ENCODE measurements around the gene WDR43. TPM values are rescaled to one million over a fixed set of nuclear protein-coding genes. Genes with fewer than 3 reads are reported as not detected.

Gene WDR43, protein sequence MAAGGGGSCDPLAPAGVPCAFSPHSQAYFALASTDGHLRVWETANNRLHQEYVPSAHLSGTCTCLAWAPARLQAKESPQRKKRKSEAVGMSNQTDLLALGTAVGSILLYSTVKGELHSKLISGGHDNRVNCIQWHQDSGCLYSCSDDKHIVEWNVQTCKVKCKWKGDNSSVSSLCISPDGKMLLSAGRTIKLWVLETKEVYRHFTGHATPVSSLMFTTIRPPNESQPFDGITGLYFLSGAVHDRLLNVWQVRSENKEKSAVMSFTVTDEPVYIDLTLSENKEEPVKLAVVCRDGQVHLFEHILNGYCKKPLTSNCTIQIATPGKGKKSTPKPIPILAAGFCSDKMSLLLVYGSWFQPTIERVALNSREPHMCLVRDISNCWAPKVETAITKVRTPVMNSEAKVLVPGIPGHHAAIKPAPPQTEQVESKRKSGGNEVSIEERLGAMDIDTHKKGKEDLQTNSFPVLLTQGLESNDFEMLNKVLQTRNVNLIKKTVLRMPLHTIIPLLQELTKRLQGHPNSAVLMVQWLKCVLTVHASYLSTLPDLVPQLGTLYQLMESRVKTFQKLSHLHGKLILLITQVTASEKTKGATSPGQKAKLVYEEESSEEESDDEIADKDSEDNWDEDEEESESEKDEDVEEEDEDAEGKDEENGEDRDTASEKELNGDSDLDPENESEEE
- 10 to 100 TPM; 21.9 to 87.5 (median 40.8) TPM for total RNA-seq

DNA sequence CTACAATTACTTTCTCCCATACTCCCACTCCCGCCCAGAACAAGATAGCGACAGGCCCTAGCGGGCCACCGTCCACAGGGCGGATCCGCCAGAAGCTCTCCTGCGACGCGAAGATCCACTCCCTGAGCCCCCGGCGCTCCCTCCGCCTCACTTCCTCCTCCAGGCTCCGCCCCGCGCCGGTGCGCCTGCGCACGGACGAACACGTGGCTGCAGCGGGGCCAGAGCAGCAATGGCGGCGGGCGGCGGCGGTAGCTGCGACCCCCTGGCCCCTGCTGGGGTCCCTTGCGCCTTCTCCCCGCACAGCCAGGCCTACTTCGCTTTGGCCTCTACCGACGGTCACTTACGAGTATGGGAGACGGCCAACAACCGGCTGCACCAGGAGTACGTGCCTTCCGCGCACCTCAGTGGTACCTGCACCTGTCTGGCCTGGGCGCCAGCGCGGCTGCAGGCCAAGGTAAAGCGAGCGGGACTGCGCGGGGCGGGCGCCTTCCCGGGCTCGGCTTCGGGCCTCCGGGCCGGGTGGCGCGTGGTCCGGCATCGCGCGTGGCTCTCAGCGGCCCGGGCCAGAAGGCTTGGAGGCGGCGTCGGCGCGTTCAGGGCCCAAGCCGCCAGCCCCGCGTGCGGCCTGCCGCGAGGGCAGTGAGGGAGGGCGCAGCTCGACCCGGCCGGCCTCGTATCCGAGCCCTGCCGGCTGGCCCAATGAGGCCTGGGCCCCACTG lies at the start of gene WDR43:
WDR43 (plus strand) TSS at position 198 of the 719 bp plus-strand sequence; CDS start at position 230, 32 bp downstream.
- in situ Hi-C loops (cut with MboI; ENCODE audit: low pct_unique_long_range_greater_than_20kb in 2 of 9, low sequenced_read_pairs in 9 of 9, unreplicated experiment in 9 of 9): no loop called here
- Histone ChIP-seq H3K4me3 (peak within 1 kb of the TSS; percentile 89 to 92 (median 90)), H3K4me1 (replicated peaks in 1 of 2) (peaks cover 4 to 20% of the 10 kb centered on the region in 2 donors), H3K27ac (peak within 1 kb of the TSS; percentile 88 to 97)
- ATAC-seq (replicated peaks in 6 of 8): peak; percentile 88 to 97 (median 95)
- WGBS, 10 experiments: 0 to 2% (median 0%) methylated on average over 1 to 19 of the region's 79 CpGs; no CpG with 5 or more reads in 3 of the 10 experiments

DNA sequence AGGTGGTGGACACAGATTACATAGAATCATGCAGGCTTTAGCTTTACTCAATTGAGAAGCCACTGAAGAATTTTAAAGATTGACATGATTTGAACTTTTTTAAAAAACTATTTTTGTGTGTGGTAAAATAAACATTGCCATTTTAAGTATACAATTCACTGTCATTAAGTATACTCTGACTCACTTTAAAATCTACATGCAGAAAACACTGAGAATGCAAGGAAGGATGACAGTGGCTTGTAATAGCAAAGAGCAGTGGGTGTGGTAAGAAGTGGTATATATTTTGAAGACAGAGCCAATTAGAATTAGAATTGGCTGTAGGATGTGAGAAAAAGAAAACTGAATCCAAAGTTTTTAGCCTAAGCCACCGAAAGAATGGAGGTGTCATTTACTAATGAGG lies 39.3 kb upstream of the WDR43 start:
- Histone ChIP-seq H3K4me1 (replicated peaks in 1 of 2) (no peaks in the 10 kb centered on the region), H3K4me3 (no peak overlapping the region), H3K27ac (no peak overlapping the region)
- peak in 3 of 8 experiments; percentile 41 to 84 (median 70) for ATAC-seq (replicated peaks in 6 of 8)
- 20 to 100% (median 100%) methylated on average over 1 of the region's 1 CpG; no CpG with 5 or more reads in 3 of the 10 experiments for WGBS, 10 experiments
- in situ Hi-C loops (cut with MboI; ENCODE audit: low pct_unique_long_range_greater_than_20kb in 2 of 9, low sequenced_read_pairs in 9 of 9, unreplicated experiment in 9 of 9): no loop called here

DNA sequence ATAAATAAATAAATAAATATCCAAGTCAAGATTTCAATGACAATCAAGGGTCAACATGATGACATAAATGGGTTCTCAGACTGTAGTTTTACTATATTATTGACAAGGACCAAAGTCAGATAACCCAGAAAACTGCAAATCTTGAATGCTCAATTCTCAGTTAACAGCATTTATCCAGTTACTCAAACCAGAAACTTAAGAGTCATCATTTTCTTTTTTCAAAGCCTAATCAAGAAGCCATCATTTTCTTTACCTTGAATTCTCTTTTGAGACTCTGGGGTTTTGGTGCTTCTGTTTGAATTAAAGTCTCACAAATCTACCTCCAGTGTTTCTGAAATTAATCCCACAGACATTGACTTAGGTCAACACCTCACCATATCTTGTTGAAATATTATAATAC lies 38.5 kb upstream of the WDR43 start:
- no peak for ATAC-seq (replicated peaks in 6 of 8)
- no peaks in the 10 kb centered on the region for H3K4me1 ChIP-seq (replicated peaks in 1 of 2)
- H3K27ac ChIP-seq: no peak overlapping the region
- no peak overlapping the region for H3K4me3 ChIP-seq
- in situ Hi-C loops (cut with MboI; ENCODE audit: low pct_unique_long_range_greater_than_20kb in 2 of 9, low sequenced_read_pairs in 9 of 9, unreplicated experiment in 9 of 9): no loop called here

DNA sequence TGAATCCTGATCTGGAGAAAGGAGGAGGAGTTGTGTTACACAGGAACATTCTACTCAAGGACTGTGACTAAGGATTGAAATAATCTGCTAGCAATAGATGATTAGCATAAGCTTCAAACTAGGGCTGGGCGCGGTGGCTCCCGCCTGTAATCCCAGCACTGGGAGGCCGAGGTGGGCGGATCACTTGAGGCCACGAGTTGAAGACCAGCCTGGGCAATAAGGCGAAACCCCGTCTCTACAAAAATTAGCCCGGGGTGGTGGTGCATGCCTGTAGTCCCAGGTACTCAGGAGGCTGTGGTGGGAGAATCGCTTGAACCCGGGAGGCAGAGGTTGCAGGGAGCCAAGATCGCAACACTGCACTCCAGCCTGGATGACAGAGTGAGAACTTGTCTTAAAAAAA lies 25.9 kb upstream of the WDR43 start:
- peak overlapping the region; percentile 65 to 90 (median 77) for H3K4me3 ChIP-seq
- H3K4me1 ChIP-seq (replicated peaks in 1 of 2): peaks cover 13 to 14% of the 10 kb centered on the region in 2 donors
- WGBS, 10 experiments: 40 to 100% (median 83%) methylated on average over 1 to 4 of the region's 12 CpGs; no CpG with 5 or more reads in 3 of the 10 experiments
- ATAC-seq (replicated peaks in 6 of 8): peak in 3 of 8 experiments; percentile 3 to 19 (median 15)
- in situ Hi-C loops (cut with MboI; ENCODE audit: low pct_unique_long_range_greater_than_20kb in 2 of 9, low sequenced_read_pairs in 9 of 9, unreplicated experiment in 9 of 9): no loop called here
- H3K27ac ChIP-seq: no peak overlapping the region

DNA sequence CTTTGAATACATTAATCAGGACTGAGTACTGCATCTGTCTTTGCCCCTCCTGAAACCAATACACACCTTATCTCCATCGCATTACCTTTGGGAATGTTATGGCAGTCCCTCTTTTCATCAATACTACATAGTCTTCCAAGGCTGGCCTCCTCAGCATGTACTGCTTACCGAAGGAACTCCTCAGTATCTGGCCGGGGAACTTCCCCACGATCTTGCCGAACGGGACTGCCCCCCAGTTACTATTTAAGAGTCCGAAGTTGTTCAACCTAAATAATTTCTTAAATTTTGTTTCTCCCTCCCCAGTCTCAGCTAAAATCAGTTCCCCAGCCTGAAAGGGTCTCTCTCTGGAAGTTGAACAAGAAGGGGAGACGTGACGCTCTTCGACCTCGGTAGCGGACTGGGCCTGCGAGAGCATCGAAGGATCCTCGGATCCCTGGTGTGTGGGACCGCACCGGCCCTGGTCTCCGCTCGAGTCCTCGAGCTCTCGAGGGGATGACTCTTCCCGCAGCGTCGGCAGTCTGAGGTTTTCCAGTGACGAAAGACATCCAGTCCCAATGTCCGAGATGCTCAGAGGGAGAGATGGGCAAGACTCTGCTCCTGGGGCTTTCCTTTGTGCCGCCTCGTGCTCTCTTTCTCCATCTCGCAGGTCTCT lies 24.8 kb upstream of the WDR43 start:
- in situ Hi-C loops (cut with MboI; ENCODE audit: low pct_unique_long_range_greater_than_20kb in 2 of 9, low sequenced_read_pairs in 9 of 9, unreplicated experiment in 9 of 9): no loop called here
- peak overlapping the region; percentile 83 to 84 for H3K27ac ChIP-seq
- H3K4me1 ChIP-seq (replicated peaks in 1 of 2): peaks cover 13 to 14% of the 10 kb centered on the region in 2 donors
- H3K4me3 ChIP-seq: peak overlapping the region; percentile 65 to 90 (median 77)
- peak in 6 of 8 experiments; percentile 49 to 65 (median 58) for ATAC-seq (replicated peaks in 6 of 8)
- 0 to 4% (median 0%) methylated on average over 2 to 18 of the region's 29 CpGs; no CpG with 5 or more reads in 1 of the 10 experiments for WGBS, 10 experiments

DNA sequence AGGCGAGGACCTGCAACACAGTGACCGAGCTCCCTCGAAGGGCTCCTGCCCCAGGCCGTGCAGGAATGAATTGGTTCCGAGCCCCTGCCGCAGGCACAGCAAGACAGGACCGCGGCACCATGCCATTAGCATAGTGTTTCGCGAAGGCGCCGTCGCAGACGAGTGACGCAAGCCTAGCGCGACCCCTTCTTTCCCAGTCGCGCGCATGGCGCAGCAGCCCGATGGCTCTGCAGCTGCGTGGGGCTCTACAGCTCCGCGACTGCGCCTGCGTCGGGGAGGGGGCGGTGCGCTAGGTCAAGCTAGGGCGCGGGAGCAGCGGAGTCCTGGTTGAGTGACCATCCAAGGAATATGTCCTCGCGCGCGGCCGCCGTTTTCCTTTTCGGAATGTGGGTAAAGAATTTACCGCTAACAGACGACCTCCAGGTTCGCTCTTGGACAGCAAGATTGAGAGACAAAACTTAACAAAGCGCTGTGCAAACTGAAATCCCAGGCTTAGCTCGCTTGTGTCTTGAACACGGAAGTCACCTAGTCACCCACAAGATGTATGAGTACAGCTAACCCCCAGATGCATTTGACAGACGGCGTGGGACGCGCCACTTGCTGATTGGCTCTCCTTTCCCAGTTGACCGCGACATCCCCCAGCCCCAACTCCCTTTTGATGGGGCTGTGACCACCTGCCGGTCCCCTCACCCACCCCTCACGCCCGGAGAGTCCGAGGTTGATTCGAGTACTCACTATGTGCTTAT lies 24.1 kb upstream of the WDR43 start, which contains the start of gene TRMT61B:
TRMT61B (minus strand) TSS at position 164 of the 746 bp plus-strand sequence; CDS start at position 132, 32 bp downstream.
- in situ Hi-C loops (cut with MboI; ENCODE audit: low pct_unique_long_range_greater_than_20kb in 2 of 9, low sequenced_read_pairs in 9 of 9, unreplicated experiment in 9 of 9): no loop called here
- WGBS, 10 experiments: 0 to 7% (median 0%) methylated on average over 3 to 27 of the region's 57 CpGs; no CpG with 5 or more reads in 4 of the 10 experiments
- peak within 1 kb of the TSS; percentile 65 to 90 (median 77) for H3K4me3 ChIP-seq
- peak within 1 kb of the TSS; percentile 83 to 84 for H3K27ac ChIP-seq
- peak; percentile 94 to 99 (median 98) for ATAC-seq (replicated peaks in 6 of 8)
- peaks cover 11 to 14% of the 10 kb centered on the region in 2 donors for H3K4me1 ChIP-seq (replicated peaks in 1 of 2)

DNA sequence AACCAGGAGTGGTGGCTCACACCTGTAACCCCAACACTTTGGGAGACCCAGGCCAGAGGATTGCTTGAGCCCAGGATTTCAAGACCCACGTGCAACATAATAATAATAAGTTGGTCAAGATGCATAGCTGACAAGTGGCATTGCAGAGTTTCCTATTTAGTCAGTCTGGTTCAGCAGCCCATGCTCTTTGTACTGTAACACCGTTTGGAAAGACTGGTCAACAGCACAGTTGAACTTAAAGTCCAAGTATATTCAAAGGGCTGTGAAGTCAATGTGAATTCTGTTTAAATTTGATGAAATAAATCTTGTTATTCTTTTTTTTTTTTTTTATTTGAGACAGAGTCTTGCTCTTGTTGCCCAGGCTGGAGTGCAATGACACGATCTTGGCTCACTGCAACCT lies 22.8 kb upstream of the WDR43 start:
- no peak for ATAC-seq (replicated peaks in 6 of 8)
- 50 to 100% (median 90%) methylated on average over 1 to 3 of the region's 3 CpGs; no CpG with 5 or more reads in 3 of the 10 experiments for WGBS, 10 experiments
- H3K27ac ChIP-seq: no peak overlapping the region
- in situ Hi-C loops (cut with MboI; ENCODE audit: low pct_unique_long_range_greater_than_20kb in 2 of 9, low sequenced_read_pairs in 9 of 9, unreplicated experiment in 9 of 9): no loop called here
- no peak overlapping the region for H3K4me3 ChIP-seq
- peaks cover 11 to 14% of the 10 kb centered on the region in 2 donors for H3K4me1 ChIP-seq (replicated peaks in 1 of 2)

DNA sequence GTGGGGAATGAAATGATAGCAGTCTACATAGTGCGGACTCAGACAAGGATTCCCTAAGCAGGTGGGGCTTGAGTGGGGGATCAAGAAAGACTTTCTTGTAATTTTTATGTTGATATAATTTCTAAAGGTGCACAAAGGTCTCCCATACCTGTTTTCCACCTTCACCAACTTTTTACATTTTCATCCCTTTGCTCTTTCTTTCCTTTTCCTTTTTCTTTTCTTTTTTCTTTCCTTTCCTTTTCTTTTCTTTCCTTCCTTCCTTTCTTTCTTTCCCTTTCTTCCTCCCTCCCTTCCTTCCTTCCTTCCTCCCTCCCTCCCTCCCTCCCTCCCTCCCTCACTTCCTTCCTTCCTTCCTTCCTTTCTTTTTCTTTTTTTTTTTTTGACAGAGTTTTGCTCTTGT lies 14.3 kb upstream of the WDR43 start:
- H3K4me3 ChIP-seq: no peak overlapping the region
- in situ Hi-C loops (cut with MboI; ENCODE audit: low pct_unique_long_range_greater_than_20kb in 2 of 9, low sequenced_read_pairs in 9 of 9, unreplicated experiment in 9 of 9): no loop called here
- H3K4me1 ChIP-seq (replicated peaks in 1 of 2): no peaks in the 10 kb centered on the region
- H3K27ac ChIP-seq: no peak overlapping the region
- WGBS, 10 experiments: 70 to 100% (median 90%) methylated on average over 1 of the region's 1 CpG; no CpG with 5 or more reads in 1 of the 10 experiments
- ATAC-seq (replicated peaks in 6 of 8): no peak

DNA sequence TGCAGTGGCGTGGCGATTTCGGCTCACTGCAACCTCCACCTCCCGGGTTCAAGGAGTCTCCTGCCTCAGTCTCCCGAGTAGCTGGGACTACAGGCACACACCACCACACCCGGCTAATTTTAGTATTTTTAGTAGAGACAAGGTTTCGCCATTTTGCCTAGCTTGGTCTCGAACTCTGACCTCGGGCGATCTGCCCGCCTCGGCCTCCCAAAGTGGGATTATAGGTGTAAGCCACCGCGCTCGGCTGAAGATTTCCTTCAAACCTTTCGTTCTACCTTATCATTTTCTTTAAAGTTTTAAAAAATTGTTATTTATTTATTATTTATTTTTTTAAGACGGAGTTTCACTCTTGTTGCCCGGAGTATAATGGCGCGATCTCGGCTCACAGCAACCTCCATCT lies 979 bp upstream of the WDR43 start:
- Histone ChIP-seq H3K27ac (no peak overlapping the region), H3K4me3 (no peak overlapping the region), H3K4me1 (replicated peaks in 1 of 2) (peaks cover 4 to 20% of the 10 kb centered on the region in 2 donors)
- in situ Hi-C loops (cut with MboI; ENCODE audit: low pct_unique_long_range_greater_than_20kb in 2 of 9, low sequenced_read_pairs in 9 of 9, unreplicated experiment in 9 of 9): no loop called here
- 60 to 100% (median 96%) methylated on average over 1 to 19 of the region's 21 CpGs; no CpG with 5 or more reads in 2 of the 10 experiments for WGBS, 10 experiments
- ATAC-seq (replicated peaks in 6 of 8): no peak

DNA sequence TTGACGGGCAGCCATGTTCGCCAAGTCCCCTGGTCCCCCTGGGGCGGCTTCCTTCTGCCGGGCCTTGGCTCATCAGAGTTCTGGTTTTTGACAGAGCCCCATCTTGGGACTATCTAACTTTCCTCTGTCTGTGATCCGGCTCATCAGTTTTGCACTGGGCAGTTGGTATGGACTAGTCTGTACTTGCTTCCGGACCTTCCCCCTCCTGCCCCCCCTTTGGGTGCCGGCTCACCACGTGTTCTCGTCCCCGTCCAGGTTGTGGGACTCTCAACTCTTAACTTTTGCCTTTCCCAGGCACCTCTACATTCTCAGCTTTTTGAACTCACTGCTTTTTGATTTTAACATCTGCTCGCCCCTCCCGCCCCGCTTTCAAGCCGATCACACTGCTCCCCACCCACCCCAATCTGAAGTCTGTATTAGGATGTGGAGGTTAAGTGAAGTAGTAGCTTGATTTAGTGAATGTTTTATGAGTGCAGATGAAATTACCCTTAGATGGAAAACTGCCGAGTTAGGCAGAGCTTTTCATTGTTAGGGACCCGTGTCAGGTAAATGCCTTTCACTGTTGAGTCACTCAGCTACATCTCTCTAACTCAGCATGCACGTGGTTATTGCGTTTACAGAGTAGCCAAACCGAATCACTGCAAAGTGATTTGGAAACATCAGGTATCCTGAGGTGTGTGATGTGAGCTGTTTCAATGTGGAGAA lies 874 bp downstream of the WDR43 start:
- in situ Hi-C loops (cut with MboI; ENCODE audit: low pct_unique_long_range_greater_than_20kb in 2 of 9, low sequenced_read_pairs in 9 of 9, unreplicated experiment in 9 of 9): no loop called here
- H3K4me1 ChIP-seq (replicated peaks in 1 of 2): peaks cover 4 to 20% of the 10 kb centered on the region in 2 donors
- WGBS, 10 experiments: 0 to 3% (median 0%) methylated on average over 1 to 6 of the region's 19 CpGs; no CpG with 5 or more reads in 3 of the 10 experiments
- H3K27ac ChIP-seq: peak overlapping the region; percentile 88 to 97
- H3K4me3 ChIP-seq: peak overlapping the region; percentile 89 to 92 (median 90)
- peak; percentile 1 to 35 (median 12) for ATAC-seq (replicated peaks in 6 of 8)

DNA sequence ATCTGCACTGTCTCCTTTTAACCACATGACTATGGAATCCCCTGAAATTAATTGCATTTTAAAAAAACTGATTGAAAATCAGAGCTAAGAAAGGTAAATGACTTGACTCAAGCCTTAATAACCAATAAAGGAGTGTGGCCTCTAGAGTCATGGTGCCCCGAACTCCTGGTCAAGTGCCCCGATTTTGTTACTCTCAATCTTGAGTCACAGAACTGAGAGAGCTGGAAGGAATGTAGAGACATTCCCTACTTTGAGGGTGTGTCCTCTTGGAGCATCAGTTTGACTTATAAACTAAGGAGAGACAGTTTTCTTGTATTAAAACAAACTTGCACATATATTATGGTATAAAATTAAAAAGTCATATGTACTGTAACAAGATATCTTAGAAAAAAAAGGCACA lies 2.4 kb downstream of the WDR43 start:
- Histone ChIP-seq H3K4me1 (replicated peaks in 1 of 2) (peaks cover 4 to 20% of the 10 kb centered on the region in 2 donors), H3K4me3 (peak overlapping the region in 1 of 5 donors; percentile 0), H3K27ac (no peak overlapping the region)
- in situ Hi-C loops (cut with MboI; ENCODE audit: low pct_unique_long_range_greater_than_20kb in 2 of 9, low sequenced_read_pairs in 9 of 9, unreplicated experiment in 9 of 9): no loop called here
- peak in 1 of 8 experiments; percentile 1 for ATAC-seq (replicated peaks in 6 of 8)
- WGBS, 10 experiments: 0 to 86% (median 31%) methylated on average over 1 to 2 of the region's 2 CpGs; no CpG with 5 or more reads in 1 of the 10 experiments
